ENCODE data around the gene SLC39A7. TPM values are rescaled to one million over a fixed set of nuclear protein-coding genes. Genes with fewer than 3 reads are reported as not detected.

Gene SLC39A7
- total RNA-seq, 1 experiment from 2014 or later = 130 TPM

- BruUV-seq (replicated peaks) = no TSS peak
- Histone ChIP-seq H4K20me1 (ENCODE audit: insufficient read depth) (no peaks in the 10 kb centered on the region), H3K4me2 (ENCODE audit: low read length) (no peak overlapping the region), H3K9me3 (ENCODE audit: control insufficient read depth in 1 of 2, insufficient read depth in 1 of 2, low read depth in 1 of 2, low read length in 2 of 2) (no peaks in the 10 kb centered on the region), H3K36me3 (ENCODE audit: control insufficient read depth in 1 of 2, insufficient read depth in 2 of 2, low read length in 2 of 2) (peaks cover 10 to 15% of the 10 kb centered on the region in 2 experiments; a peak in 3 of 4 replicates), H3K4me1 (ENCODE audit: control insufficient read depth in 1 of 2, insufficient read depth in 2 of 2, low read length in 2 of 2) (peaks cover 12 to 25% of the 10 kb centered on the region in 2 experiments), H3K27me3 (ENCODE audit: insufficient read depth, low read length) (no peaks in the 10 kb centered on the region), H3K4me3 (replicated peaks in 1 of 2; ENCODE audit: low read depth in 1 of 2, low read length in 2 of 2) (no peak overlapping the region), H3K79me2 (ENCODE audit: insufficient read depth, low read length) (peaks cover 15% of the 10 kb centered on the region), H3K9ac (ENCODE audit: low read length) (no peak overlapping the region), H3K27ac (ENCODE audit: low read depth, low read length) (no peak overlapping the region), H2AFZ (ENCODE audit: low read depth, low read length, poor library complexity, severe bottlenecking) (no peak overlapping the region), H3K9me2 (ENCODE audit: insufficient read depth) (no peaks in the 10 kb centered on the region)
- no peak for DNase-seq (ENCODE audit: low read depth, low spot score)
- POLR2A ChIA-PET = no interaction called here
- CTCF ChIA-PET = no interaction called here
- RAD21 ChIA-PET (ENCODE audit: low non-redundant PET in 1 of 2, low total read pairs in 2 of 2, uncharacterized antibody in 2 of 2, unreplicated experiment in 2 of 2) = no interaction called here
- no peak for TF ChIP-seq ZNF274 (IDR thresholded peaks at IDR 0.05; ENCODE audit: low read depth, low read length)
- TF ChIP-seq FOSL1 (IDR thresholded peaks at IDR 0.05; ENCODE audit: low read depth) = no peak
- no peak for TF ChIP-seq SP1 (IDR thresholded peaks at IDR 0.05; ENCODE audit: low read depth)
- no peak for TF ChIP-seq CBX3 (IDR thresholded peaks at IDR 0.05; ENCODE audit: low read depth)
- TF ChIP-seq EZH2phosphoT487 (IDR thresholded peaks at IDR 0.05; ENCODE audit: borderline replicate concordance) = no peak
- no peak for TF ChIP-seq ELF1 (IDR thresholded peaks at IDR 0.05; ENCODE audit: borderline replicate concordance, low read depth)
- TF ChIP-seq EGR1 (IDR thresholded peaks at IDR 0.05; ENCODE audit: low read depth) = no peak
- no peak for TF ChIP-seq RAD21 (IDR thresholded peaks at IDR 0.05; ENCODE audit: low read depth)
- no peak for ATAC-seq
- intact Hi-C loops (cut with micrococcal nuclease) = no loop called here
These were observed 10.5 kb downstream of the SLC39A7 start for GRCh38 chr6:33211136-33211535.

DNA sequence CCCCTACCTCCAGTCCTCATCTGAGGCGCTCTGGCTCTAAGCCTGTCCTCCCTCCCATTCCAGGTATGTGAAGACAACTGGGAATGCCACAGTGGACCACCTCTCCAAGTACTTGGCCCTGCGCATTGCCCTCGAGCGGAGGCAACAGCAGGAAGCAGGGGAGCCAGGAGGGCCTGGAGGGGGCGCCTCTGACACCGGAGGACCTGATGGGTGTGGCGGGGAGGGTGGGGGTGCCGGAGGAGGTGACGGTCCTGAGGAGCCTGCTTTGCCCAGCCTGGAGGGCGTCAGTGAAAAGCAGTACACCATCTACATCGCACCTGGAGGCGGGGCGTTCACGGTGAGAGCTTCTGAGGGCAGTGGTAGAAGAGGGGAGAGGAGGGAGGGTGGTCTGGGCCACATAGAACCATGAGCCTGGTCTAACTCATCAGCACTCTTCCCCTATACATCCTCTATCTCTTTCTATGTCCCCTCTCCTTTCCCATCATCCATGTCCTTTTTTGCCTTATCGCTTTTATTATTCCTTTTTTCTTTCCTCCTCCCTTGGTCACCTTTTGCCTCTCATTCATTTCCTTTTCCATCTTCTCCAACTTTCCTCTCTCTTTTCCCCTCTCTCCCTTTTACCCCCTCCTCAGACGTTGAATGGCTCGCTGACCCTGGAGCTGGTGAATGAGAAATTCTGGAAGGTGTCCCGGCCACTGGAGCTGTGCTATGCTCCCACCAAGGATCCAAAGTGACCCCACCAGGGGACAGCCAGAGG, 11.2 kb downstream of the SLC39A7 start:
- Histone ChIP-seq H3K27me3 (ENCODE audit: insufficient read depth, low read length) (no peaks in the 10 kb centered on the region), H3K4me1 (ENCODE audit: control insufficient read depth in 1 of 2, insufficient read depth in 2 of 2, low read length in 2 of 2) (peaks cover 5 to 18% of the 10 kb centered on the region in 2 experiments), H3K9me2 (ENCODE audit: insufficient read depth) (no peaks in the 10 kb centered on the region), H3K9ac (ENCODE audit: low read length) (no peak overlapping the region), H4K20me1 (ENCODE audit: insufficient read depth) (no peaks in the 10 kb centered on the region), H3K9me3 (ENCODE audit: control insufficient read depth in 1 of 2, insufficient read depth in 1 of 2, low read depth in 1 of 2, low read length in 2 of 2) (no peaks in the 10 kb centered on the region), H3K79me2 (ENCODE audit: insufficient read depth, low read length) (peaks cover 15% of the 10 kb centered on the region), H2AFZ (ENCODE audit: low read depth, low read length, poor library complexity, severe bottlenecking) (no peak overlapping the region), H3K36me3 (ENCODE audit: control insufficient read depth in 1 of 2, insufficient read depth in 2 of 2, low read length in 2 of 2) (peaks cover 10 to 15% of the 10 kb centered on the region in 2 experiments; a peak in 3 of 4 replicates), H3K4me2 (ENCODE audit: low read length) (no peak overlapping the region), H3K27ac (ENCODE audit: low read depth, low read length) (no peak overlapping the region), H3K4me3 (replicated peaks in 1 of 2; ENCODE audit: low read depth in 1 of 2, low read length in 2 of 2) (no peak overlapping the region)
- POLR2A ChIA-PET = no interaction called here
- BruUV-seq (replicated peaks) = no TSS peak
- TF ChIP-seq CTCF (IDR thresholded peaks at IDR 0.05 in 2 of 3, conservative IDR thresholded peaks at IDR 0.05 in 1 of 3; ENCODE audit: borderline replicate concordance in 1 of 3, insufficient read depth in 1 of 3, low read depth in 2 of 3, low read length in 2 of 3) (peak in 2 of 3 experiments; percentile 13 to 23; a peak in 1 of 6 replicates), EZH2 (IDR thresholded peaks at IDR 0.05) (no peak)
- ATAC-seq (no peak), DNase-seq (ENCODE audit: low read depth, low spot score) (no peak)
- CTCF ChIA-PET = no interaction called here
- intact Hi-C loops (cut with micrococcal nuclease) = no loop called here
- RAD21 ChIA-PET (ENCODE audit: low non-redundant PET in 1 of 2, low total read pairs in 2 of 2, uncharacterized antibody in 2 of 2, unreplicated experiment in 2 of 2) = no interaction called here
